Stimulated activated CD8-positive, alpha-beta memory T cell treated with anti-CD3 and anti-CD28 coated beads, Interleukin-15, amount 100 ng/mL, for 24 hours (primary cell): ENCODE measurements around the gene TF.
"Not testable (repeated sequence)": the region's sequence is repeated elsewhere in the genome, so short reads cannot be mapped to it uniquely, and the experiment has no call there.

Experiments
- DNase-seq: peaks from one replicate; pipeline ENCODE4 v3.0.0-alpha.2; 2020; ENCODE audit warnings: low read depth

The TF gene

GRCh38 chr3:133745981-133746711 lies at the start of gene TF:
Gene TF (plus strand): TSS chr3:133746393. CDS start chr3:133746441, 48 bp downstream.
- DNase-seq = no peak

- DNase-seq = no peak
Observed at GRCh38 chr3:133697960-133698359, 48.2 kb upstream of the TF start.

- no peak for DNase-seq
Observed at GRCh38 chr3:133699467-133699866, 46.7 kb upstream of the TF start.

GRCh38 chr3:133699903-133700302 lies 46.3 kb upstream of the TF start:
- no peak for DNase-seq

- no peak for DNase-seq
Observed at GRCh38 chr3:133700351-133700750, 45.8 kb upstream of the TF start.

GRCh38 chr3:133701435-133702358 lies 44.5 kb upstream of the TF start:
- no peak for DNase-seq

- no peak for DNase-seq
Observed at GRCh38 chr3:133703915-133704314, 42.3 kb upstream of the TF start.

- no peak for DNase-seq
Observed at GRCh38 chr3:133706033-133706432, 40.2 kb upstream of the TF start.

GRCh38 chr3:133709139-133709750 lies 36.9 kb upstream of the TF start:
- DNase-seq = no peak

- no peak for DNase-seq
Observed at GRCh38 chr3:133711013-133711412, 35.2 kb upstream of the TF start.

GRCh38 chr3:133712017-133712416 lies 34.2 kb upstream of the TF start:
- no peak for DNase-seq

- no peak for DNase-seq
Observed at GRCh38 chr3:133713347-133713746, 32.8 kb upstream of the TF start.

GRCh38 chr3:133717424-133717823 lies 28.8 kb upstream of the TF start:
- DNase-seq = no peak

- DNase-seq = no peak
Observed at GRCh38 chr3:133722935-133723334, 23.3 kb upstream of the TF start.

- DNase-seq = no peak
Observed at GRCh38 chr3:133730993-133731392, 15.2 kb upstream of the TF start.

- DNase-seq = not testable (repeated sequence)
Observed at GRCh38 chr3:133732231-133732630, 14.0 kb upstream of the TF start.

- no peak for DNase-seq
Observed at GRCh38 chr3:133733226-133733625, 13.0 kb upstream of the TF start.

- no peak for DNase-seq
Observed at GRCh38 chr3:133734305-133734704, 11.9 kb upstream of the TF start.

- no peak for DNase-seq
Observed at GRCh38 chr3:133742351-133743091, 3.7 kb upstream of the TF start.

- no peak for DNase-seq
Observed at GRCh38 chr3:133744241-133744640, 2.0 kb upstream of the TF start.

- no peak for DNase-seq
Observed at GRCh38 chr3:133745108-133745507, 1.1 kb upstream of the TF start.

- DNase-seq = no peak
Observed at GRCh38 chr3:133746712-133747066, 496 bp downstream of the TF start.
